Spleen (tissue), 7 donors: ENCODE measurements around the gene AKR1C1.

Experiments
- CTCF ChIP-seq, 11 experiments: fragments of 200-600 bp in 7 of 11; fragments of 450-650 bp in 4 of 11; sonication (generic) in 4 of 11; IDR thresholded peaks in 8 of 11; conservative IDR thresholded peaks in 3 of 11; 1 replicate in 7 of 11; 2 replicates in 4 of 11; pipeline versions ENCODE4 v1.4.0 to v1.8.0; 2016 to 2021; ENCODE audit warnings: antibody characterized with exemption in 11 of 11, inconsistent platforms in 4 of 11, mild to moderate bottlenecking in 1 of 11
- POLR2AphosphoS5 ChIP-seq, 3 donors: sonication (generic); formaldehyde crosslinking; IDR thresholded peaks; one replicate each; pipeline ENCODE4 v1.5.1; 2017; ENCODE audit warnings: antibody characterized with exemption in 3 of 3
- donor health status: DM: no; HTN: no; CAD: no; lungs with moderate emphysema.
- donor health status: DM: no; HTN: no; CAD: no.
- donor health status: DM: no; HTN: no; CAD: no.

GRCh38 chr10:4981722-4982471, 18.7 kb downstream of the AKR1C1 start:
- TF ChIP-seq CTCF (IDR thresholded peaks at IDR 0.05 in 8 of 11, conservative IDR thresholded peaks at IDR 0.05 in 3 of 11) (peak in 3 of 11 experiments; percentile 21 to 27 (median 23)), POLR2AphosphoS5 (IDR thresholded peaks at IDR 0.05) (no peak)
